Body of pancreas (tissue), 4 donors: ENCODE data around the gene FLRT1. TPM values are rescaled to one million over a fixed set of nuclear protein-coding genes. Genes with fewer than 3 reads are reported as not detected.

Source experiments
- ATAC-seq: fragments of 150-250 bp; one replicate; pipeline ENCODE4 v1.9.1; 2016
- DNase-seq, 4 donors: peaks; one replicate each; pipeline ENCODE4 v3.0.0-alpha.2; 2019
- H3K27ac ChIP-seq, 4 donors: fragments of 200-600 bp; sonication (generic); 1 replicate in 3 of 4; 2 replicates in 1 of 4; pipeline versions ENCODE4 v1.5.1 to v1.6.1; 2016 to 2019; ENCODE audit warnings: mild to moderate bottlenecking in 1 of 4, mixed read lengths in 1 of 4, moderate library complexity in 1 of 4
- H3K27me3 ChIP-seq, 2 donors: fragments of 200-600 bp; sonication (generic); one replicate each; pipeline ENCODE4 v1.6.0; 2016; ENCODE audit warnings: mild to moderate bottlenecking in 1 of 2
- H3K36me3 ChIP-seq, 2 donors: fragments of 200-600 bp; sonication (generic); replicated peaks in 1 of 2; 2 replicates each; pipeline ENCODE4 v1.5.1; 2016; ENCODE audit warnings: low read depth in 2 of 2; ENCODE audit not compliant: insufficient read depth in 1 of 2
- H3K4me1 ChIP-seq: fragments of 200-600 bp; sonication (generic); one replicate; pipeline ENCODE4 v1.6.0; 2016
- H3K4me3 ChIP-seq, 2 donors: fragments of 200-600 bp; sonication (generic); 1 replicate in 1 of 2; 2 replicates in 1 of 2; pipeline ENCODE4 v1.5.1; 2016 to 2019
- H3K9me3 ChIP-seq, 3 donors: fragments of 200-600 bp; sonication (generic); 1 replicate in 2 of 3; 2 replicates in 1 of 3; pipeline ENCODE4 v1.5.1; 2016
- POLR2A ChIP-seq, 3 donors: fragments of 450-650 bp; IDR thresholded peaks; one replicate each; pipeline ENCODE4 v1.6.1; 2016; ENCODE audit warnings: antibody characterized with exemption in 3 of 3, mild to moderate bottlenecking in 2 of 3
- WGBS, 2 donors: methylation state at CpG; one replicate each; pipeline ENCODE4 v1.1.5; 2017; 5-methylcytosine and 5-hydroxymethylcytosine counted together
- intact Hi-C: fragments of 100-400 bp; cut with DNase I; formaldehyde crosslinking; loops from one replicate; pipeline ENCODE4 v1.15.1; 2023
- total RNA-seq, 2 donors: library from RNA; depleted of rRNA; stranded (reverse); fragments of >200 nt; gene quantifications; one replicate each; pipeline ENCODE4 v1.1.0, GENCODE V29; 2016
- TF ChIP-seq, protein P1 (sequence below), 7 experiments: fragments of 450-650 bp in 4 of 7; fragments of 200-600 bp in 3 of 7; sonication (generic) in 3 of 7; IDR thresholded peaks; one replicate each; pipeline ENCODE4 v1.5.1; 2016 to 2019; ENCODE audit warnings: antibody characterized with exemption in 7 of 7

The FLRT1 gene
- total RNA-seq, 2 donors from 2014 or later = 0.26 TPM; not detected in 1

DNA sequence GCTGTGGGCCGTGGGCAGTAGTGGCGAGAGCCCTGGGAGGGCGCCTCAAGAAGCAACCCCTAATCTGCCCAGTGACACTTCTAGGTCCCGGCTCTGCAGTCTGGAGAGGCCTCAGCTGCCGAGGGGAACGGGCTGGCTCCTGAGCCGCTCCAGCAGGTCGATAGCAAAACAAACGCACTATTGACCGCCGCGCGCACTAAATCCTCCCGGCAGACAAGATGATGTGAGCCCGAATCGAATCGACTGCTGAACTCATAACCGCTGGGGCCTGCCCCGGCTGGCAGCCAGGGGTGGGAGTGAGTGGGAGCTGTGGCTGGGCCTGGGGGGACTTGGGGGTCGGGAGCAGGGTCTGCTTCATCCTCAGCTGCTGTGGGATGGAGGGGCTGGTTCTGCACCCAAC lies 36.1 kb downstream of the FLRT1 start:
- DNase-seq (peak in 1 of 4 donors; percentile 25), ATAC-seq (peak; percentile 52)
- 63 to 74% methylated on average over 14 to 20 of the region's 20 CpGs for WGBS, 2 donors
- H3K4me3 ChIP-seq = no peak overlapping the region
- no peaks in the 10 kb centered on the region for H3K36me3 ChIP-seq
- H3K27me3 ChIP-seq = no peaks in the 10 kb centered on the region
- peak overlapping the region in 2 of 4 donors; percentile 26 to 33 for H3K27ac ChIP-seq
- peaks cover 13% of the 10 kb centered on the region for H3K4me1 ChIP-seq
- TF ChIP-seq POLR2A (IDR thresholded peaks at IDR 0.05) = no peak
- TF ChIP-seq, protein P1, sequence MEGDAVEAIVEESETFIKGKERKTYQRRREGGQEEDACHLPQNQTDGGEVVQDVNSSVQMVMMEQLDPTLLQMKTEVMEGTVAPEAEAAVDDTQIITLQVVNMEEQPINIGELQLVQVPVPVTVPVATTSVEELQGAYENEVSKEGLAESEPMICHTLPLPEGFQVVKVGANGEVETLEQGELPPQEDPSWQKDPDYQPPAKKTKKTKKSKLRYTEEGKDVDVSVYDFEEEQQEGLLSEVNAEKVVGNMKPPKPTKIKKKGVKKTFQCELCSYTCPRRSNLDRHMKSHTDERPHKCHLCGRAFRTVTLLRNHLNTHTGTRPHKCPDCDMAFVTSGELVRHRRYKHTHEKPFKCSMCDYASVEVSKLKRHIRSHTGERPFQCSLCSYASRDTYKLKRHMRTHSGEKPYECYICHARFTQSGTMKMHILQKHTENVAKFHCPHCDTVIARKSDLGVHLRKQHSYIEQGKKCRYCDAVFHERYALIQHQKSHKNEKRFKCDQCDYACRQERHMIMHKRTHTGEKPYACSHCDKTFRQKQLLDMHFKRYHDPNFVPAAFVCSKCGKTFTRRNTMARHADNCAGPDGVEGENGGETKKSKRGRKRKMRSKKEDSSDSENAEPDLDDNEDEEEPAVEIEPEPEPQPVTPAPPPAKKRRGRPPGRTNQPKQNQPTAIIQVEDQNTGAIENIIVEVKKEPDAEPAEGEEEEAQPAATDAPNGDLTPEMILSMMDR (IDR thresholded peaks at IDR 0.05) = no peak
- H3K9me3 ChIP-seq = no peaks in the 10 kb centered on the region
- intact Hi-C loops = no loop called here

DNA sequence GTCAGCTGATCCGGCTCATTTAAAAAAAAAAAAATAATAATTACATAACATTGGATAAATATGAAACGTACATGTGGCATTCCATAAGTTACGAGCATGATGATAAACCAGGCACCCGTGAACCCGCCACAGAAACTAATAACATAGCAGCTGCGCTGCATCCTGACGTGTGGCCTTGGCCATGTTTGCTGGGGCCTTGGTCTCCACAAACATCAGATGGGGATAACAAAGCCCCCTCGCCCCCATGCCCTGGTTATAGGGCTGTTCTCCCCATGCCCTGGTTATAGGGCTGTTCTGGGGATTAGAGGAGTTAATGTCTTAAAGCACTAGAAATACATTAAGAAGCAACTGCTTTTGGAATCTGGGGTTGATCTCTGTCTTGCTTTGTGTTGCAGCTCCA lies 36.7 kb downstream of the FLRT1 start:
- DNase-seq (no peak), ATAC-seq (no peak)
- peaks cover 13% of the 10 kb centered on the region for H3K4me1 ChIP-seq
- no peaks in the 10 kb centered on the region for H3K36me3 ChIP-seq
- no peak for TF ChIP-seq POLR2A (IDR thresholded peaks at IDR 0.05)
- TF ChIP-seq, protein P1 (IDR thresholded peaks at IDR 0.05) = no peak
- WGBS, 2 donors = 61 to 66% methylated on average over 8 of the region's 8 CpGs
- H3K9me3 ChIP-seq = no peaks in the 10 kb centered on the region
- no peak overlapping the region for H3K4me3 ChIP-seq
- H3K27ac ChIP-seq = no peak overlapping the region
- H3K27me3 ChIP-seq = no peaks in the 10 kb centered on the region
- intact Hi-C loops = no loop called here

DNA sequence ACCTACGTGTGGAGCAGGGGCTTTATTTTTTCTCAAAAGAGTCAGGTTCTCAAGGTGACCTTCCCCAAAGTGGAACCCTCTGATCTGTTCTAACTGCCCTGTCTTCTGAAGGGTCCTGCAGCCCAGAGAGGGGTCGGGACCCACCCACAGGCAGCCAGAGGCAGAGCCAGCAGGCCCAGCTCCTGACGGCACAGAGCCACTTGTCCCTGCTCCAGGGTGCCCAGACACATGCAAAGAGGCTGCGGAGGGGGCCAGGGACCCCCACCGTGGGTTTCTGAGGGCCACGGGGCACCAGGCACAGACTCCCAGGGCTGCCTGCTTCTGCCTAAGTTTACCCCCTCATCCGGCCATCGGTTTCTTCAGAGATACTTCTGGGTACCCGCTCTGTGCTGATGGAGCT lies 37.1 kb downstream of the FLRT1 start:
- H3K27ac ChIP-seq = no peak overlapping the region
- no peak overlapping the region for H3K4me3 ChIP-seq
- no peaks in the 10 kb centered on the region for H3K36me3 ChIP-seq
- intact Hi-C loops = no loop called here
- WGBS, 2 donors = 83 to 90% methylated on average over 5 to 9 of the region's 9 CpGs
- DNase-seq (no peak), ATAC-seq (no peak)
- no peak for TF ChIP-seq POLR2A (IDR thresholded peaks at IDR 0.05)
- TF ChIP-seq, protein P1 (IDR thresholded peaks at IDR 0.05) = no peak
- no peaks in the 10 kb centered on the region for H3K9me3 ChIP-seq
- H3K27me3 ChIP-seq = no peaks in the 10 kb centered on the region
- H3K4me1 ChIP-seq = peaks cover 13% of the 10 kb centered on the region

DNA sequence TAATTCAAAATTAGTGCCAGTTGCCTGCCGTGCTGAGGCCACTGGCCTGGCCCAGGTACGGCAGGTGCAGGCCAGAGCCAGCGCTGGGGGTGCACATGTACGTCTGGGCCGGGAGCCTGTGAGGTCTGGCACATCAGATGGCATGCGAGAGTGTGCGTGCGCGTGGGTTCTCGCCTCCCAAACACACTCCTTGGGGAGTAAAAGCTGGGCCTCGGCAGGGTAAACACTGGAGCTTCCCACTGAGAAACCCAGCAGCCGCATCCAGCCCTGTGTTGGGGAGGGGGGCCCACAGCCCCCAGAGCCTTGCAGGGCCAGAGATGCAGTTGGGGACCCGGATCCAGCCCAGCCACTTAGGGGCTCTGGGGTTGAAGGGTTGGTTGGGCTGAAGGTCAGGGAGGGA lies 37.8 kb downstream of the FLRT1 start:
- no peak overlapping the region for H3K27ac ChIP-seq
- H3K36me3 ChIP-seq = no peaks in the 10 kb centered on the region
- H3K4me3 ChIP-seq = no peak overlapping the region
- intact Hi-C loops = no loop called here
- ATAC-seq = no peak
- H3K9me3 ChIP-seq = no peaks in the 10 kb centered on the region
- no peaks in the 10 kb centered on the region for H3K27me3 ChIP-seq
- 70 to 83% methylated on average over 6 to 13 of the region's 13 CpGs for WGBS, 2 donors
- no peak for TF ChIP-seq POLR2A (IDR thresholded peaks at IDR 0.05)
- TF ChIP-seq, protein P1 (IDR thresholded peaks at IDR 0.05) = no peak
- peaks cover 13% of the 10 kb centered on the region for H3K4me1 ChIP-seq
- no peak for DNase-seq

DNA sequence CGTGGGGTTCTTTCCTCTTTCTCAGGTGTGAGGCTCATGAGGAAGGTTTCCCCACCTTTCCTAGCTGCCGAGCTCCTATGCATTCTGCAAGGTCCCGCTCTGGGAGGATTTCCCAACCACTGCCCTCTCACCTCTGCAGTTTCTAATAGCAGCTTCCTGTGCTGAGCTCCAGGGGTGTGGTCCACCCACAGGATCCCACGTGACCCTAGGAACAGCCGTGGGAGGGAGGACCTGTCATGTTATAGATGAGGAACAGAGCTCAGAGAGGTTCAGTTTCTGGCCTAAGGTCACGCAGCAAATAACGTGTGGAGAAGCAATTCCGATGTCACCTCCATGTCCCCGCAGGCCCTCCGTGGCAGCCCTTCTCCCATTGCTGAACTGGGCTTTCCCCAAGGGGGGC lies 38.5 kb downstream of the FLRT1 start:
- TF ChIP-seq, protein P1 (IDR thresholded peaks at IDR 0.05) = no peak
- no peak for TF ChIP-seq POLR2A (IDR thresholded peaks at IDR 0.05)
- no peak for DNase-seq
- H3K4me1 ChIP-seq = peaks cover 13% of the 10 kb centered on the region
- no peak overlapping the region for H3K4me3 ChIP-seq
- WGBS, 2 donors = 70 to 76% methylated on average over 9 to 10 of the region's 10 CpGs
- H3K27me3 ChIP-seq = no peaks in the 10 kb centered on the region
- intact Hi-C loops = no loop called here
- no peaks in the 10 kb centered on the region for H3K9me3 ChIP-seq
- H3K36me3 ChIP-seq = no peaks in the 10 kb centered on the region
- no peak for ATAC-seq
- no peak overlapping the region for H3K27ac ChIP-seq
